Prostate gland (tissue), 2 donors: ENCODE data around the gene COLEC12. TPM values are rescaled to one million over a fixed set of nuclear protein-coding genes. Genes with fewer than 3 reads are reported as not detected.

Experiments used
- DNase-seq: peaks from one replicate; pipeline ENCODE4 v3.0.0-alpha.2; 2019; ENCODE audit warnings: low spot score
- H3K27ac ChIP-seq, 2 donors: fragments of 200-600 bp; sonication (generic); 2 replicates each; pipeline ENCODE4 v1.5.1; 2017 to 2019
- H3K27me3 ChIP-seq: fragments of 200-600 bp; sonication (generic); replicated peaks from 2 replicates; pipeline ENCODE4 v1.5.1; 2019; ENCODE audit not compliant: insufficient read depth
- H3K36me3 ChIP-seq, 2 donors: fragments of 200-600 bp; sonication (generic); 1 replicate in 1 of 2; 2 replicates in 1 of 2; pipeline versions ENCODE4 v1.5.1 to v1.8.1; 2017 to 2019
- H3K4me1 ChIP-seq: fragments of 200-600 bp; sonication (generic); replicated peaks from 2 replicates; pipeline ENCODE4 v1.5.1; 2019
- H3K4me3 ChIP-seq, 2 donors: fragments of 200-600 bp; sonication (generic); 2 replicates each; pipeline ENCODE4 v1.5.1; 2017 to 2019
- H3K9me3 ChIP-seq: fragments of 200-600 bp; sonication (generic); 2 replicates; pipeline ENCODE4 v1.5.1; 2017
- POLR2A ChIP-seq: fragments of 450-650 bp; IDR thresholded peaks from one replicate; pipeline ENCODE4 v1.6.1; 2016; ENCODE audit warnings: antibody characterized with exemption, mild to moderate bottlenecking
- POLR2AphosphoS5 ChIP-seq: sonication (generic); formaldehyde crosslinking; IDR thresholded peaks from one replicate; pipeline ENCODE4 v1.6.1; 2017; ENCODE audit warnings: antibody characterized with exemption
- WGBS: methylation state at CpG from one replicate; pipeline ENCODE4 v1.1.5; 2018; 5-methylcytosine and 5-hydroxymethylcytosine counted together
- intact Hi-C: fragments of 100-400 bp; cut with DNase I; formaldehyde crosslinking; loops from one replicate; pipeline ENCODE4 v1.14.2; 2022
- total RNA-seq, 2 donors: library from RNA; depleted of rRNA; stranded (reverse); fragments of >200 nt; gene quantifications; one replicate each; pipeline ENCODE4 v1.1.0, GENCODE V29; 2016
- TF ChIP-seq, protein P1 (sequence below), 4 experiments: fragments of 200-600 bp in 2 of 4; fragments of 450-650 bp in 2 of 4; sonication (generic) in 2 of 4; IDR thresholded peaks; 1 replicate in 3 of 4; 2 replicates in 1 of 4; pipeline ENCODE4 v1.5.1; 2016 to 2019; ENCODE audit warnings: antibody characterized with exemption in 4 of 4, mild to moderate bottlenecking in 2 of 4, moderate library complexity in 2 of 4

The COLEC12 gene
- total RNA-seq, 2 donors from 2014 or later, result 11.1 to 35.0 TPM

DNA sequence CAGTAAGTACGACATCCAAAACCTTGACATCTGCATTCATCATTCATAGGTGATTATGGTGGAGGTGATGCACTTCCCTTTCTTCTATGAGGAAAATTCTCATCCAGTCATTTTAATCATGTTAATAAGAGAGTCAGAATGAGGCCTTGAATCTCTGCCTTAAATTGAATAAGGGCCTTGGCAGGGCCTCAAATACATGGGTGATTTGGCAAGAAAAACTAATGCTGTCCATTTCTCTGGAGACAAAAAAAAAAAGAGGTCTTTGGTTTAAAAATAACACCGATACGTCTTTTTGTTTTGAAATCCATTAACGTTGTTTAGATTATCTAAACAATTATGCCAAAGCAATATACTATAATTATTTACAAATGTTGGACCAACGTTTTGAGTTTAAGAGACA, 8.1 kb downstream of the COLEC12 start:
- intact Hi-C loops, result no loop called here
- no peaks in the 10 kb centered on the region for H3K9me3 ChIP-seq
- TF ChIP-seq, protein P1, sequence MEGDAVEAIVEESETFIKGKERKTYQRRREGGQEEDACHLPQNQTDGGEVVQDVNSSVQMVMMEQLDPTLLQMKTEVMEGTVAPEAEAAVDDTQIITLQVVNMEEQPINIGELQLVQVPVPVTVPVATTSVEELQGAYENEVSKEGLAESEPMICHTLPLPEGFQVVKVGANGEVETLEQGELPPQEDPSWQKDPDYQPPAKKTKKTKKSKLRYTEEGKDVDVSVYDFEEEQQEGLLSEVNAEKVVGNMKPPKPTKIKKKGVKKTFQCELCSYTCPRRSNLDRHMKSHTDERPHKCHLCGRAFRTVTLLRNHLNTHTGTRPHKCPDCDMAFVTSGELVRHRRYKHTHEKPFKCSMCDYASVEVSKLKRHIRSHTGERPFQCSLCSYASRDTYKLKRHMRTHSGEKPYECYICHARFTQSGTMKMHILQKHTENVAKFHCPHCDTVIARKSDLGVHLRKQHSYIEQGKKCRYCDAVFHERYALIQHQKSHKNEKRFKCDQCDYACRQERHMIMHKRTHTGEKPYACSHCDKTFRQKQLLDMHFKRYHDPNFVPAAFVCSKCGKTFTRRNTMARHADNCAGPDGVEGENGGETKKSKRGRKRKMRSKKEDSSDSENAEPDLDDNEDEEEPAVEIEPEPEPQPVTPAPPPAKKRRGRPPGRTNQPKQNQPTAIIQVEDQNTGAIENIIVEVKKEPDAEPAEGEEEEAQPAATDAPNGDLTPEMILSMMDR (IDR thresholded peaks at IDR 0.05), result no peak
- TF ChIP-seq POLR2A (no peak), POLR2AphosphoS5 (no peak)
- H3K4me1 ChIP-seq, result peaks cover 12% of the 10 kb centered on the region
- no peak for DNase-seq
- no peaks in the 10 kb centered on the region for H3K36me3 ChIP-seq
- 60% methylated on average over 5 of the region's 5 CpGs for WGBS
- H3K27me3 ChIP-seq, result no peaks in the 10 kb centered on the region
- H3K4me3 ChIP-seq, result no peak overlapping the region
- H3K27ac ChIP-seq, result peak overlapping the region in 1 of 2 donors; percentile 60

DNA sequence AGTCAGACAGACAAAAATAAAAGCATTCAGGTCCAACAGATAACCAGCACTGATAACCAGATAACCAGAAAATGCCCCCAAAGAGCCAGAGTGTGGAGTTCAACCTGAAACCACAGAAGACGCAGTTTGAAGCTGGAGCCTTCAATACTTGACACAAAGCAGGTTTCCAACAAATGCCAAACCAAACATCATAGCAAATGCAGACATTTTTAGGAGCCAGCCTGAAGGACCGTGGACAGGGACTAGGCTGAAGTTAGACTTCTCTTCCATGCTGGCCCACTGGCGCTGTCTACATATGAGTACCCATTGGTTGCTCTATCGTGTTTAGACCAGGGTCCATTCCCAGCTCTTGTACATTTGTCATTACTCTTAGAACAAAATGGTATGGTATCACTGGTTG, 9.9 kb downstream of the COLEC12 start:
- no peak overlapping the region for H3K4me3 ChIP-seq
- TF ChIP-seq POLR2A, result no peak
- TF ChIP-seq POLR2AphosphoS5, result no peak
- TF ChIP-seq, protein P1 (IDR thresholded peaks at IDR 0.05), result no peak
- H3K36me3 ChIP-seq, result no peaks in the 10 kb centered on the region
- no peaks in the 10 kb centered on the region for H3K9me3 ChIP-seq
- no peaks in the 10 kb centered on the region for H3K27me3 ChIP-seq
- peaks cover 12% of the 10 kb centered on the region for H3K4me1 ChIP-seq
- DNase-seq, result no peak
- H3K27ac ChIP-seq, result peak overlapping the region in 1 of 2 donors; percentile 60
- intact Hi-C loops, result no loop called here
- WGBS, result 85% methylated on average over 4 of the region's 4 CpGs

DNA sequence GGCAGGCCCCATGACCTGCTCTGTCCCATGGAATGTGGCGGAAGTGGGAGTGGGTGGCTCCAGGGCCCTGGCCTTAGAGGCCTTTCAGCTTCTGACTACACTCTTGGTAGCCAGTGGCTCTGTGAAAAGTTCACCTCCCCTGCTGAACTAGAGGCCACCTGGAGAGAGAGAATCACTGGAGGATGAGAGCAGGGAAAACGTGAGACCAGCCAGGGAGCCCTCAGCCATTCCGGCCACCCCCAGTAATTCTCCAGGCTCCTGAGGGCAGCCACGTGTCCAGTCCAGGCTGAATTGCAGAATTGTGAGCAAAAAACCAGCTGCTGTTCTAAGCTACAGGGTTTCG, 10.5 kb downstream of the COLEC12 start:
- Histone ChIP-seq H3K4me3 (no peak overlapping the region), H3K27ac (no peak overlapping the region), H3K36me3 (no peaks in the 10 kb centered on the region), H3K27me3 (no peaks in the 10 kb centered on the region), H3K4me1 (peaks cover 12% of the 10 kb centered on the region), H3K9me3 (no peaks in the 10 kb centered on the region)
- intact Hi-C loops, result no loop called here
- no peak for TF ChIP-seq POLR2AphosphoS5
- TF ChIP-seq POLR2A, result no peak
- 74% methylated on average over 5 of the region's 5 CpGs for WGBS
- DNase-seq, result no peak

DNA sequence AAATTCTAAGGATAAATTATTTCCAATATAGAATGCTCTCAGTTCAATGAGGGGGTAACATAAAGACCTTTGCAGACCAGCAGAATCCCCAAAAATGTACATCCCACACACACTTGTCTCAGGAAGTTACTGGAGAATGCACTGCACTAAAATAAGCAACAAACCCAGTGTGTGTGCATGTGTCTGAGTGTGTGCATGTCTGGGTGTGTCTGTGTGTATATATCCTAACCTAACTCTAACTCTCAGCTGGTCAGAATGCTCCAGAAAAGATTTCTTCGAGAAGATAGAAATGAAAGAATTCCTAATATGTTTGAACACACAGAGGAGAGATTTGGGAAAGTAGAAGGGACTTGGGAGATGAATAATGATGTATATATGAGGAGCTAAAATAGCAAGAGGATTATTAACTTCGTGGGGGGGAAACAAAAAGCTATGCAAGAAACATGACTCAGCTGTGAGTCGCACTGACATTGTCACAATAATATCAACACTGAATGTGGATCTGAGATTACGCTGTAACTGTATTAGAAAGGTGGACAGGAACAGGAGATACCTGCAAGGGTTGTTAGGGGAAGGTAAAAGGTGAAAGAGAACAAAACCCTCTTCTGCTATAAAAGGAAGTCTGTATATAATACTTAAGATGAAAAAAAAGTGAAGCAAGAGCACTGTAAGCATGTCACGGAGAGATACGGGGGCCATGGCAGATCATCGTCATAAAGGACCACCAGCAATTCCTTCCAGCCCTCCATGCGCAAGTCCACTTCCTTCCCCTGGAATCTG, 11.1 kb downstream of the COLEC12 start:
- intact Hi-C loops, result no loop called here

DNA sequence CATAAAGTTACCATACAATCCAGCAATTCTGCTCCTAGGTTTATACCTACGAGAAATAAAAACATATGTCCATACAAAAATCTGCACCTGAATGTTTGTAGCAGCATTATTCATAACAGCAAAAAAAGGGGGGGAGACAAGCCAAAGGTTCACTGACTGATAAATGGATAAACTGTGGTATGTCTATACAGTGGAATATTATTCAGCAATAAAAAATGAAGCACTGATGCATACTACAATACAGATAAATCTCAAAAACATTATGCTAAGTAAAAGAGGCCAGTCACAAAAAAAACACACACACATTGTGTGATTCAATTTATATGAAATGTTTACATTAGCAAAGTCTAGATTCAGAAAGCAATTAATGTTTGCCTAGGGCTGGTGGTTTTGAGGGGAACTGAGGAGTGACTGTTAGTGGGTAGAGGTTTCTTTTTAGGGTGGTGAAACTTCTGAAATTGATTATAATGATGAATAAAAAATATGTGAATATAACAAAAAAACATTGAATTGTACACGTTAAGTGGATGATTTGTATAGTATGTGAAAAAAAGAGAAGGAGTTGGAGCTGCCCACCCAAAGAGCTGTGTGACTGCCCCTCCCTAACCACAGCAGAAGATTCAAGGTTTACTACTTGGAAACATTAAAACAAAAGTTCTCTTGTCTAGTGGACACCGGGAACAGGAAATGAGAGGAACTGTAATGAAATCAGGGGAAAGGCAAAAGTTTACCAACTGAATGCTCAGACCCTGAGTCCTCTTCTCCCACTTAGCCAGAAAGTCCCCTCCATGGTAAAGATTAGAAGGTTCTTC, 13.4 kb downstream of the COLEC12 start:
- 72% methylated on average over 3 of the region's 3 CpGs for WGBS
- TF ChIP-seq POLR2AphosphoS5, result no peak
- TF ChIP-seq, protein P1 (IDR thresholded peaks at IDR 0.05), result no peak
- TF ChIP-seq POLR2A, result no peak
- H3K27me3 ChIP-seq, result no peaks in the 10 kb centered on the region
- intact Hi-C loops, result no loop called here
- no peak overlapping the region for H3K4me3 ChIP-seq
- peaks cover 4% of the 10 kb centered on the region for H3K4me1 ChIP-seq
- H3K9me3 ChIP-seq, result no peaks in the 10 kb centered on the region
- DNase-seq, result no peak
- no peaks in the 10 kb centered on the region for H3K36me3 ChIP-seq
- H3K27ac ChIP-seq, result no peak overlapping the region

More for the DNA sequence above, 11.1 kb downstream of the COLEC12 start:
- H3K36me3 ChIP-seq, result no peaks in the 10 kb centered on the region
- TF ChIP-seq, protein P1 (IDR thresholded peaks at IDR 0.05), result no peak
- no peak for TF ChIP-seq POLR2AphosphoS5
- TF ChIP-seq POLR2A, result no peak
- no peak overlapping the region for H3K27ac ChIP-seq
- WGBS, result 81% methylated on average over 8 of the region's 8 CpGs
- no peak overlapping the region for H3K4me3 ChIP-seq
- H3K27me3 ChIP-seq, result no peaks in the 10 kb centered on the region
- H3K4me1 ChIP-seq, result peaks cover 12% of the 10 kb centered on the region
- DNase-seq, result no peak
- H3K9me3 ChIP-seq, result no peaks in the 10 kb centered on the region
